A549 (cell line): Measurements from ENCODE around the gene NIT1. TPM values are rescaled to one million over a fixed set of nuclear protein-coding genes. Genes with fewer than 3 reads are reported as not detected.

Experiments
- ATAC-seq, 2 experiments: fragments of 200-7000 bp in 1 of 2; fragments of >200 bp in 1 of 2; cut with Nextera tagmentation in 1 of 2; cut with Tn5 transposase in 1 of 2; 3 replicates each; pipeline versions ENCODE4 v1.8.0 to v1.9.1; 2018 to 2020; ENCODE audit warnings: mild to moderate bottlenecking in 1 of 2, moderate library complexity in 1 of 2
- CTCF ChIA-PET: fragments of 300-600 bp; sonication (Branson Sonifier 250); formaldehyde crosslinking; extraction: SDS; loops from one replicate; lab custom pipeline; 2021; ENCODE audit warnings: antibody characterized with exemption, inconsistent platforms; lab: Yijun Ruan, JAX
- POLR2A ChIA-PET: fragments of 350-600 bp; formaldehyde crosslinking; extraction: SDS; loops from one replicate; lab custom pipeline; 2021; ENCODE audit warnings: antibody characterized with exemption, inconsistent platforms; lab: Yijun Ruan, JAX
- DNase-seq, 2 experiments: peaks; one replicate each; pipeline versions ENCODE4 v3.0.0 to v3.0.0-alpha.2; 2011 to 2016; ENCODE audit warnings: low read depth in 1 of 2, low spot score in 1 of 2
- FAIRE-seq: peaks from 2 replicates; lab custom pipeline; 2011; peaks lifted over from hg19 to GRCh38; lab: Jason Lieb, UNC
- H3K27ac ChIP-seq, 2 experiments: fragments of >200 bp; sonication (Bioruptor Twin); formaldehyde crosslinking; 3 replicates each; pipeline ENCODE4 v1.5.1; 2016 to 2017
- H3K4me1 ChIP-seq: fragments of >200 bp; sonication (Bioruptor Twin); formaldehyde crosslinking; 3 replicates; pipeline ENCODE4 v1.6.1; 2016
- H3K4me2 ChIP-seq: fragments of >200 bp; sonication (Bioruptor Twin); formaldehyde crosslinking; 3 replicates; pipeline ENCODE4 v1.6.1; 2016
- H3K4me3 ChIP-seq: fragments of >200 bp; sonication (Bioruptor Twin); formaldehyde crosslinking; 3 replicates; pipeline ENCODE4 v1.5.1; 2016
- H3K9me3 ChIP-seq: fragments of >200 bp; sonication (Bioruptor Twin); formaldehyde crosslinking; 3 replicates; pipeline ENCODE4 v1.6.1; 2016
- ATOH8 ChIP-seq: fragments of 250-450 bp; sonication (Bioruptor Pico); IDR thresholded peaks from 2 replicates; pipeline ENCODE4 v1.5.0; 2020; ENCODE audit warnings: low read depth, mild to moderate bottlenecking, moderate library complexity
- BCL3 ChIP-seq: fragments of >200 bp; sonication (Bioruptor Twin); formaldehyde crosslinking; IDR thresholded peaks from 3 replicates; pipeline ENCODE4 v1.6.1; 2016
- BHLHE40 ChIP-seq: IDR thresholded peaks from 2 replicates; pipeline ENCODE4 v1.6.1; 2012; ENCODE audit warnings: low read depth, low read length, inconsistent platforms
- CBX8 ChIP-seq: fragments of 200-600 bp; sonication (generic); IDR thresholded peaks from 2 replicates; pipeline ENCODE4 v1.6.1; 2016
- CHD2 ChIP-seq: fragments of 150-350 bp; IDR thresholded peaks from 2 replicates; pipeline ENCODE4 v1.6.1; 2014; ENCODE audit warnings: low read length; ENCODE audit not compliant: partially characterized antibody
- CTCF ChIP-seq: fragments of >200 bp; sonication (Bioruptor Twin); formaldehyde crosslinking; IDR thresholded peaks from 3 replicates; pipeline ENCODE4 v1.5.1; 2016
- E2F6 ChIP-seq: IDR thresholded peaks from 2 replicates; pipeline ENCODE4 v1.6.1; 2012; ENCODE audit warnings: low read depth, borderline replicate concordance
- EHF ChIP-seq: fragments of 250-450 bp; sonication (Bioruptor Pico); IDR thresholded peaks from 2 replicates; pipeline ENCODE4 v1.5.0; 2020; ENCODE audit warnings: mild to moderate bottlenecking
- FOSL2 ChIP-seq, 2 experiments: fragments of 450-650 bp in 1 of 2; fragments of >200 bp in 1 of 2; sonication (Bioruptor Twin) in 1 of 2; formaldehyde crosslinking; IDR thresholded peaks; 2 replicates each; pipeline versions ENCODE4 v1.5.0 to v1.6.1; 2016 to 2020; ENCODE audit warnings: mild to moderate bottlenecking in 1 of 2, moderate library complexity in 1 of 2
- FOXS1 ChIP-seq: fragments of 250-450 bp; sonication (Bioruptor Pico); IDR thresholded peaks from 2 replicates; pipeline ENCODE4 v1.5.0; 2020; ENCODE audit warnings: mild to moderate bottlenecking, moderate library complexity
- HDAC2 ChIP-seq: fragments of 200-600 bp; sonication (generic); IDR thresholded peaks from 2 replicates; pipeline ENCODE4 v1.6.1; 2016
- HOXA7 ChIP-seq: fragments of 250-450 bp; sonication (Bioruptor Pico); IDR thresholded peaks from 2 replicates; pipeline ENCODE4 v1.5.0; 2020; ENCODE audit warnings: mild to moderate bottlenecking, moderate library complexity
- JUN ChIP-seq, 2 experiments: fragments of >200 bp; sonication (Bioruptor Twin); formaldehyde crosslinking; IDR thresholded peaks; 2 replicates in 1 of 2; 3 replicates in 1 of 2; pipeline ENCODE4 v1.6.1; 2016 to 2017
- KDM1A ChIP-seq: fragments of 200-600 bp; sonication (generic); IDR thresholded peaks from 2 replicates; pipeline ENCODE4 v1.6.1; 2016; ENCODE audit warnings: low read depth, mild to moderate bottlenecking
- KDM5A ChIP-seq: fragments of 200-600 bp; sonication (generic); IDR thresholded peaks from 2 replicates; pipeline ENCODE4 v1.6.1; 2016; ENCODE audit warnings: antibody characterized with exemption, mild to moderate bottlenecking
- MAFK ChIP-seq: fragments of 450-650 bp; IDR thresholded peaks from 2 replicates; pipeline ENCODE4 v1.6.1; 2014; ENCODE audit not compliant: partially characterized antibody
- MAX ChIP-seq: IDR thresholded peaks from 2 replicates; pipeline ENCODE4 v1.6.1; 2012
- MAZ ChIP-seq: fragments of 150-350 bp; IDR thresholded peaks from 2 replicates; pipeline ENCODE4 v1.6.1; 2014; ENCODE audit warnings: antibody characterized with exemption, low read depth, low read length, borderline replicate concordance
- NFE2L2 ChIP-seq: fragments of 150-350 bp; conservative IDR thresholded peaks from 2 replicates; pipeline ENCODE4 v1.6.1; 2014; ENCODE audit warnings: low read length
- PHF8 ChIP-seq: fragments of 200-600 bp; sonication (generic); IDR thresholded peaks from 2 replicates; pipeline ENCODE4 v1.6.1; 2016; ENCODE audit warnings: low read depth, mild to moderate bottlenecking, antibody characterized with exemption, moderate library complexity, borderline replicate concordance
- POLR2A ChIP-seq: IDR thresholded peaks from 2 replicates; pipeline ENCODE4 v1.6.1; 2012; ENCODE audit warnings: mild to moderate bottlenecking, low read length
- POLR2AphosphoS2 ChIP-seq: conservative IDR thresholded peaks from 2 replicates; pipeline ENCODE4 v1.6.1; 2012; ENCODE audit warnings: low read length, improper control_type of control experiment, inconsistent platforms
- RNF2 ChIP-seq: fragments of 200-600 bp; sonication (generic); IDR thresholded peaks from 2 replicates; pipeline ENCODE4 v1.6.1; 2016; ENCODE audit warnings: low read depth, mild to moderate bottlenecking, antibody characterized with exemption, moderate library complexity, borderline replicate concordance
- TP53 ChIP-seq: fragments of 250-450 bp; sonication (Bioruptor Pico); IDR thresholded peaks from 2 replicates; pipeline ENCODE4 v1.5.0; 2021; ENCODE audit warnings: mild to moderate bottlenecking, moderate library complexity
- USF2 ChIP-seq: fragments of 450-650 bp; IDR thresholded peaks from 2 replicates; pipeline ENCODE4 v1.6.1; 2014; ENCODE audit warnings: antibody characterized with exemption
- ZC3H11A ChIP-seq: fragments of 450-650 bp; IDR thresholded peaks from 2 replicates; pipeline ENCODE4 v1.6.1; 2014; ENCODE audit warnings: antibody characterized with exemption, mild to moderate bottlenecking
- ZSCAN20 ChIP-seq: fragments of 250-450 bp; sonication (Bioruptor Pico); IDR thresholded peaks from 2 replicates; pipeline ENCODE4 v1.8.0; 2022; ENCODE audit warnings: mild to moderate bottlenecking, moderate library complexity
- WGBS: methylation state at CpG from one replicate; pipeline ENCODE4 v1.1.6; 2017; ENCODE audit errors: missing lambda C conversion rate; 5-methylcytosine and 5-hydroxymethylcytosine counted together
- polyA plus RNA-seq, 4 experiments: library from polyadenylated mRNA; depleted of rRNA in 3 of 4; stranded (reverse); fragments of >200 nt; fragmentation: RNase III in 1 of 4; extraction: RNeasy Plus Mini Kit Qiagen cat#74134 plus additional on column Dnase treatment in 1 of 4; gene quantifications; 2 replicates in 3 of 4; 3 replicates in 1 of 4; pipeline ENCODE4 v1.2.3, GENCODE V29; 2011 to 2017

NIT1 gene
- polyA plus RNA-seq, 2 of the 4 experiments (the other 2 are of a cell fraction) = 29.9 to 44.5 TPM

- TF ChIP-seq TP53 (CRISPR knock-in tag) (no peak), KDM5A (no peak), NFE2L2 (no peak), PHF8 (no peak), MAFK (no peak), ZSCAN20 (no peak), KDM1A (no peak), RNF2 (no peak), MAZ (no peak), FOSL2 (IDR thresholded peaks at IDR 0.05) (no peak), FOSL2 (CRISPR knock-in tag; IDR thresholded peaks at IDR 0.05) (no peak), CHD2 (no peak), JUN (IDR thresholded peaks at IDR 0.05) (no peak), EHF (CRISPR knock-in tag) (no peak), MAX (no peak), HOXA7 (CRISPR knock-in tag) (no peak), CBX8 (no peak)
- DNase-seq = no peak
- no peak overlapping the region for H3K4me3 ChIP-seq
- H3K4me1 ChIP-seq = peaks cover 17% of the 10 kb centered on the region
- CTCF ChIA-PET = interaction anchor here (1.0 to 1.3 kb wide), 4 partner anchors 13 to 253 kb away, joined by 3 to 6 read pairs (median 3); no protein-coding TSS in a partner anchor
- no peaks in the 10 kb centered on the region for H3K9me3 ChIP-seq
- no peak overlapping the region for H3K27ac ChIP-seq
- POLR2A ChIA-PET = interaction anchor here (2.0 kb wide), 1 partner anchor 11 kb away, joined by 10 read pairs; the partner anchor contains the start of gene DEDD
- no peak overlapping the region for H3K4me2 ChIP-seq
- FAIRE-seq = no peak
- no peak for ATAC-seq
- WGBS = 83% methylated on average over 4 of the region's 4 CpGs
Measured at GRCh38 chr1:161121834-161122233, 3.9 kb downstream of the NIT1 start.

- POLR2A ChIA-PET = interaction anchor here (1.5 kb wide), 1 partner anchor 9 kb away, joined by 3 read pairs; the partner anchor contains the start of gene DEDD
- 92% methylated on average over 6 of the region's 6 CpGs for WGBS
- TF ChIP-seq ZC3H11A = no peak
- TF ChIP-seq POLR2A = no peak
- TF ChIP-seq KDM1A = no peak
- no peak for TF ChIP-seq USF2
- TF ChIP-seq FOSL2 (IDR thresholded peaks at IDR 0.05) = no peak
- no peak for TF ChIP-seq FOSL2 (CRISPR knock-in tag; IDR thresholded peaks at IDR 0.05)
- no peak for TF ChIP-seq ATOH8
- no peak for TF ChIP-seq ZSCAN20
- TF ChIP-seq CTCF = no peak
- TF ChIP-seq TP53 (CRISPR knock-in tag) = no peak
- TF ChIP-seq HDAC2 = no peak
- no peak for TF ChIP-seq BHLHE40
- TF ChIP-seq FOXS1 (CRISPR knock-in tag) = no peak
- TF ChIP-seq E2F6 = no peak
- TF ChIP-seq POLR2AphosphoS2 = no peak
- no peak for TF ChIP-seq MAFK
- no peak for TF ChIP-seq BCL3
- FAIRE-seq = no peak
- Histone ChIP-seq H3K9me3 (no peaks in the 10 kb centered on the region), H3K4me3 (no peak overlapping the region), H3K27ac (no peak overlapping the region), H3K4me2 (no peak overlapping the region), H3K4me1 (peaks cover 16% of the 10 kb centered on the region)
- DNase-seq = no peak
- no peak for ATAC-seq
- CTCF ChIA-PET = interaction anchor here (0.9 to 1.2 kb wide), 2 partner anchors 12 to 25 kb away, joined by 3 read pairs; partner anchors contain the start of gene KLHDC9
Measured at GRCh38 chr1:161122967-161123366, 5.1 kb downstream of the NIT1 start.
